Mesodermal cell (in vitro differentiated cells): ENCODE measurements around the gene ZDHHC19.
"Not testable (repeated sequence)": the region's sequence is repeated elsewhere in the genome, so short reads cannot be mapped to it uniquely, and the experiment has no call there.

Experiments used
- H3K27ac ChIP-seq: 2 replicates; pipeline ENCODE4 v1.7.0; 2013; ENCODE audit warnings: mild to moderate bottlenecking, low read depth, low read length, moderate library complexity; ENCODE audit not compliant: severe bottlenecking
- H3K36me3 ChIP-seq: 2 replicates; pipeline ENCODE4 v1.7.1; 2013; ENCODE audit warnings: mild to moderate bottlenecking, low read length, moderate library complexity; ENCODE audit not compliant: control insufficient read depth, insufficient read depth
- H3K4me1 ChIP-seq: one replicate; pipeline ENCODE4 v1.7.1; 2013; ENCODE audit warnings: mild to moderate bottlenecking, low read length; ENCODE audit not compliant: insufficient read depth, control insufficient read depth, poor library complexity, severe bottlenecking
- H3K4me3 ChIP-seq: 2 replicates; pipeline ENCODE4 v1.7.0; 2013; ENCODE audit warnings: low read length, control low read depth, mild to moderate bottlenecking; ENCODE audit not compliant: insufficient read depth, poor library complexity, severe bottlenecking; ENCODE audit errors: extremely low read depth
- H3K9me3 ChIP-seq: 2 replicates; pipeline ENCODE4 v1.7.1; 2013; ENCODE audit warnings: mild to moderate bottlenecking, low read length, moderate library complexity; ENCODE audit not compliant: control insufficient read depth
- WGBS, 2 experiments: methylation state at CpG; one replicate each; pipeline ENCODE4 v1.1.5; 2013; ENCODE audit warnings: missing lambda C conversion rate in 2 of 2; ENCODE audit not compliant: insufficient coverage in 2 of 2; 5-methylcytosine and 5-hydroxymethylcytosine counted together

Gene ZDHHC19

GRCh38 chr3:196215493-196216020 lies 4.4 kb upstream of the ZDHHC19 start:
- Histone ChIP-seq H3K9me3 (no peaks in the 10 kb centered on the region), H3K4me1 (peaks cover 8% of the 10 kb centered on the region), H3K4me3 (no peak overlapping the region), H3K36me3 (no peaks in the 10 kb centered on the region), H3K27ac (no peak overlapping the region)
- WGBS, 2 experiments, result 92% methylated on average over 7 to 8 of the region's 10 CpGs

DNA sequence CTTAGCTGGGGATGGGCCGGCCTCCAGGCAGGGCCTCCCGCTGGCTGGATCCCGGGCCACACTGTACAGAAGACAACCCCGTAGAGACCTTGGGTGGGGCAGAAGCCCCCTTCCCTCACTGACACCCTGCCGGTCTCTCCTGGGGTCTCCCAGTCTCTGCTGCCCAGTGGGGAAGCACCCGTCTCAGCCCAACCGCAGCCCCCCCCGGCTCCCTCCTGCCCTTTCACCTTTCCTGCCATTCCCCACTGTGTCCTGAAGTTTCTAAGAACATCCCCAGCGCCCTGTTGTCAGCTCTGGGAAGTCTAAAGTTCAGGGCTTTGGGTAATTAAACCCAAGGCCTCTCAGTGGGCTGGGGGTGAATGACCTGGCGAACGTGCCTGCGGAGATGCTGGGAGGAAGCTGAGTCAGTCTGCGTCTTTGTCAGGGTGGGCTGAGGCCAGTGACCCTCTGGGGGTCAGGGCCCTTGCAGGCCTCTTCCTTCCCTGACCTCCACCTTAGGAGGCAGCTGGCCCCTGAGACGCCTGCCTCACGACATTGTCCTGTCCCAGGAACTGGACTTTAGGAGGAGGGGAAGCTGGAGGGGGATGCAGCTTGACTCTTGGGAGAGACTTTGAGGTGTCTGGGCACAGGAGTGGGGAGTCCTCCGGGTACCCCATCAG lies 3.7 kb upstream of the ZDHHC19 start:
- 79 to 94% methylated on average over 6 to 12 of the region's 16 CpGs for WGBS, 2 experiments
- H3K4me3 ChIP-seq, result no peak overlapping the region
- no peaks in the 10 kb centered on the region for H3K36me3 ChIP-seq
- H3K4me1 ChIP-seq, result peaks cover 8% of the 10 kb centered on the region
- H3K9me3 ChIP-seq, result no peaks in the 10 kb centered on the region
- peak overlapping the region; percentile 62 for H3K27ac ChIP-seq

GRCh38 chr3:196209944-196210672 lies 1.1 kb downstream of the ZDHHC19 start:
- not testable (repeated sequence) for H3K4me3 ChIP-seq, H3K27ac ChIP-seq, H3K36me3 ChIP-seq, H3K4me1 ChIP-seq, H3K9me3 ChIP-seq
- WGBS, 2 experiments, result 88 to 96% methylated on average over 5 to 9 of the region's 11 CpGs

DNA sequence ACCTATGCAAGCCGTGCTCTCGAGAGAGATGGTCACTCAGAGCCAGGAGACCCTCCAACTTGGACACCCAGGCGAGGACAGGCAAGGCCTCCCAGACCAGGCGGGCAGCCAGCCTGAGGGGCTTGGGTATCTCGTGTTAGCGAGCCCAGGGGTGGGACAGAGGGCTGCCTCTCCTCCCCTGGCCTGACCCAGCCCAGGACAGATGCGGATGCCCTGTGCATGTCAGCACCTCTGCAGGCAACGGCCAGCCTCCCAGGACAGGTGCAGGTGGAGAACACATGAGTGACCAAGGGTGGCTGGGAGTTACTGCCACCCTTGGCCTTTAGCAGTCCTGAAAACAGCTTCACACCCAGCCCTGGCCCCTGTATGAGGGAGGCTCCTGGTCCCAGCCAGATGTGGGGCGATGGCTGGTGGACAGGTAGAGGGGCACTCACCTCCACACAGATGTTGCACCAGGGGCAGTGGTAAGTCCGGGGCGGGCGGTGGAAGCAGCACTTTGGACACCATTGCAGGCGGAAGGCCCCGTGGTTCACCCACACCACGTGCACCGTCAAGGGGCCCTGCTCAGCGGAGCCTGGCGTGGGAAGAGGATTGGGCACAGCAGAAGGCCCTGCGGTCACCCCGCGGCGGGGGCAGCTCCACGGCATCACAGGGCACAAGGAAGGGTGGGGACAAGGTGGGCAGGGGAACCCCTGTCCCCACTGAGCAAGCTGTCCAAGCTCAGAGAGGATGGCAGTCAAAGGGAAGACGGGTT lies 2.1 kb downstream of the ZDHHC19 start:
- Histone ChIP-seq H3K4me3 (no peak overlapping the region), H3K9me3 (no peaks in the 10 kb centered on the region), H3K27ac (no peak overlapping the region), H3K36me3 (no peaks in the 10 kb centered on the region), H3K4me1 (no peaks in the 10 kb centered on the region)
- 91 to 97% methylated on average over 15 to 23 of the region's 24 CpGs for WGBS, 2 experiments

GRCh38 chr3:196207833-196208607 lies 3.2 kb downstream of the ZDHHC19 start:
- Histone ChIP-seq H3K36me3 (no peaks in the 10 kb centered on the region), H3K27ac (no peak overlapping the region), H3K9me3 (no peaks in the 10 kb centered on the region), H3K4me1 (no peaks in the 10 kb centered on the region), H3K4me3 (no peak overlapping the region)
- 66 to 76% methylated on average over 32 to 33 of the region's 49 CpGs for WGBS, 2 experiments

- H3K27ac ChIP-seq, result no peak overlapping the region
- H3K4me3 ChIP-seq, result peak overlapping the region; percentile 16
- no peaks in the 10 kb centered on the region for H3K4me1 ChIP-seq
- H3K9me3 ChIP-seq, result no peaks in the 10 kb centered on the region
- 44 to 61% methylated on average over 7 to 24 of the region's 70 CpGs for WGBS, 2 experiments
- H3K36me3 ChIP-seq, result no peaks in the 10 kb centered on the region
Observed at GRCh38 chr3:196207159-196207832, 3.9 kb downstream of the ZDHHC19 start.

- H3K4me1 ChIP-seq, H3K9me3 ChIP-seq, H3K4me3 ChIP-seq, H3K27ac ChIP-seq, H3K36me3 ChIP-seq: not testable (repeated sequence)
- 96 to 98% methylated on average over 8 to 9 of the region's 9 CpGs for WGBS, 2 experiments
Observed at GRCh38 chr3:196205442-196206205, 5.6 kb downstream of the ZDHHC19 start.

DNA sequence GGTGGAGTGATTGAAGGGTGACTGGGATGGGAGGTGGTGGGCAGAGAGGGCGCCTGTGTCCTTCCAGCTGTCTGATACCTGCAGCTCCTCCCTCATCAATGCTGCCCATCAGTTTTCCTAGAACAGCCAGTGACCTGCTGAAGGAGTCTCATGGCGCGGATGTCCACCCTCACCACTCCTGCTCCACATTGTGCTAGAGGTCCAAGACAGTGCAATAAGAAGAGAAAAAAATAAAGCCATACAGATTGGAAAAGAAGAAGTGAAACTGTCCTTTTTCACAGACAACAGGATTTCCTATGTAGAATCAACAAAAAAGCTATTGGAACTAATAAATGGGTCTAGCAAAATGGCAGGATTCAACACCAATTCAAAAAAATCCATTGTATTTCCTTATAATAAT lies 7.4 kb downstream of the ZDHHC19 start:
- Histone ChIP-seq H3K9me3 (no peaks in the 10 kb centered on the region), H3K36me3 (no peaks in the 10 kb centered on the region), H3K4me1 (no peaks in the 10 kb centered on the region), H3K27ac (no peak overlapping the region), H3K4me3 (no peak overlapping the region)
- WGBS, 2 experiments, result 83% methylated on average over 1 of the region's 3 CpGs; no CpG with 5 or more reads in 1 of the 2 experiments

DNA sequence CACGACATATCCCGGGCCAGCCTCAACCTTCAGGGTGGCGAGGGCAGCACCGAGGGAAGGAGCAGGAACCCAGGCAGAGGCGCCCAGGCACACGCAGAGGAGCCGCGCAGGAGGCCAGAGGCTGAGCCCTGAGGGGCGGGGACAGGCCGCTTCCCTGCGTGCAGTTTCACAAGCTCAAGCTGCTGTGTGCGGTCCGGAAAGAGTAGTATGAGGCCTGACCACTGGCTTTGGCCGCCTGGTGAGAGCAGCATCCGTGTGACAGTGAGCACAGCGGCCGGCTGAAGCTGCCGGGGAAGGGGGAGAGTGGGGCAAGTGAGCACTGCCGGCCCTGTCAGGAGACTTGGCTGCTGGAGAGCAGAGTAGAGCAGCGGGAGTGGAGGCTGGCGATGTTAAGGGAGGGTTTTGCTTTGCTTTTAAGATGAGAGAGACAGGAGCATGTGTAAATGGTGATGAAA lies 8.7 kb downstream of the ZDHHC19 start:
- H3K4me1 ChIP-seq, result no peaks in the 10 kb centered on the region
- H3K4me3 ChIP-seq, result no peak overlapping the region
- no peaks in the 10 kb centered on the region for H3K9me3 ChIP-seq
- 80 to 82% methylated on average over 21 of the region's 21 CpGs for WGBS, 2 experiments
- no peaks in the 10 kb centered on the region for H3K36me3 ChIP-seq
- no peak overlapping the region for H3K27ac ChIP-seq
